HG02798 (cell line): Measurements from ENCODE around the gene C11orf68.

Experiments
- ATAC-seq: cut with Tn5 transposase; IDR thresholded peaks from one replicate; pipeline ENCODE4 v1.9.1; 2021; ENCODE audit warnings: mild to moderate bottlenecking; ENCODE audit not compliant: unreplicated experiment, poor library complexity

The C11orf68 gene

DNA sequence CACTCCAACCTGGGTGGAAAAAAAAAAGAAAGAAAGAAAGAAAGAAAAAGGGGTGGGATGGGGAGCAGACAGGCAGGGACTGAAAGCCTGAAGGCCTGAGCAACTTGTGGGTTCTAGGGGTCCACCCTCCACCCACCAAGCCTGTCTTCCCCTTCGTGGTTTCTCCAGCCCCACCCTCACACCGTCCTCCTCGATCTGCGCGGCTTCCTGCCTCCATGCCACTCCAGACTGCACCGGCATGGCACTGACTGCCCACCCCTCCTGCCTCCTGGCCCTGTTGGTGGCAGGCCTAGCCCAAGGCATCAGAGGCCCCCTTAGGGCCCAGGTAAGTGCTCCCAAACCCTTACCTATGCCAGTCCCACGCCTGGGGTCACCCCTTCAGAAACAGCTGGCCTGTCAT is 39.2 kb downstream of the C11orf68 start, which contains the start of gene CTSW:
CTSW (plus strand) TSS at position 221 of the 400 bp plus-strand sequence; CDS start at position 239, 18 bp downstream.
- ATAC-seq, result no peak

GRCh38 chr11:65873318-65874156 is 45.3 kb downstream of the C11orf68 start:
- peak; percentile 90 for ATAC-seq

DNA sequence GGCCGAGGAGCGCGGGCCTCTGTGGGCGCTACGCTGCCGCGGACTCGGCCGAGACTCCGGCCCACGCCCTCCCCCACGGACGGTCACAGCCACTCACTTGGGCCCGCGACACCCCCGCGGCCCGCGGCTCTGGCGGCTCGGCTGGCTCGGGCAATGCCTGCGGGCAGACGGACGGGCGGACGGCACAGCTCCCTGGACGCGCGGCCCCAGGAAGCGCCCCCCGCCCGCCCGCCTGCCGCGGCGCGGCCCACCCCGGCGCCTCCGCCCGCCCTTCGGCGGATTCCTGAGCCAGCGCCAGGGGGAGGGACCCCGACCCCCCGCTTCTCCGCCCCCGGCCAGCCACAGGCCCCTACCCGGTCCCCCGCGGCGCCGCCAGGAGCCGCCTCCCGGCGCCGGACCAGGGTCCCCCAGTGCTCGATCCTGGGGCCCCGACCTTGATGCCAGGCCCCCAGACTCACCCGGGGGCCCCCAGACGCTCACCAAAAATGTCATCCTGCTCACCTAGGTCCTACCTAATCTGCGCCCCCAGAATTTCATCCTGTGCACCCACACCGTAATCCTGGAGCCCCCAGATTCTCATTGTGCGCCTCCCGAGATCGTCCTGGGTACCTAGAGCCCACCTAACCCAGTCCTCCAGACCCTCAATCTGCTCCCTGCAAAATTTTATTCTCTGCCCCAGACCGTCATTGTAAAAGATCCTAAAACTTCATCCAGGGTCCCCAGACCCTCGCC is 46.1 kb downstream of the C11orf68 start, which contains the start of gene EFEMP2:
EFEMP2 (minus strand) TSS at position 215 of the 732 bp plus-strand sequence. CDS start 446 bp downstream, outside the sequence.
- no peak for ATAC-seq

- ATAC-seq, result no peak
Measured at GRCh38 chr11:65871811-65872548, 46.9 kb downstream of the C11orf68 start.

- ATAC-seq, result no peak
Measured at GRCh38 chr11:65870706-65871681, 47.9 kb downstream of the C11orf68 start.

DNA sequence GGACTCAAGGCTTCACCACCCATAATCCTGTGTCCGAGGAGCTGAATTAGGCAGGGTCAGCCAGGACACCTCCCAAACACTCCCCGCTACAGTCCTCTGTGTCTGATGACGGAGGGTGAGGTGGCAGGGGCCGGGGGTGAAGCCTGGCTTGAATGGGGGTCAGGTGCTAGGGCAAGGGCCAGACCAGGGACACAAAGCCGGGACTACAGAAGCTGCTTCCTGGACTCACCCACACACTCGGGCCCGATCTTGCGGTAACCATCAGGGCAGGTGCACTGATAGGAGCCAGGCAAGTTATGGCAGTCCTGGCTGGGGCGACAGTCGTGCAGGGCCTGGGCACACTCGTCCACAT is 48.6 kb downstream of the C11orf68 start:
- no peak for ATAC-seq

GRCh38 chr11:65869643-65870306 is 49.1 kb downstream of the C11orf68 start:
- ATAC-seq, result no peak

DNA sequence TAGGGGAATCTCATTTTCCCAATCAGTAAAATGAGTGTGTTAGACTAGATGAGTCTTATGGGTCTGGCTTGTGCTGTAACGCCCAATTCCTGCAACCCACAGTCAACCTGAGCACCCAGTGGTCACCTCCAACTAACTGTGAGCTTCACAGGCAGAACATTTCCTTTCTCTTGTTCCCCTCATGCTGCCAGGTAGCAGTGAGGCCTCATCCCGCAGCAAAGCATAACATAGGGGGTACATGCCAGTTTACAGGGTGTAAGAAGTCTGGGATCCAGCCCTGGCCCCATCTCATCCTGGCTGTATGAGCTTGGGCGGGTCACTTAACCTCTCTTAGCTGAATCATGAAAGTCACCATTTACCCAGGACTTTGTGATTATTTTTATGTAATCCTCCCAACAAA is 50.0 kb downstream of the C11orf68 start:
- no peak for ATAC-seq

GRCh38 chr11:65868076-65868667 is 50.7 kb downstream of the C11orf68 start:
- no peak for ATAC-seq

DNA sequence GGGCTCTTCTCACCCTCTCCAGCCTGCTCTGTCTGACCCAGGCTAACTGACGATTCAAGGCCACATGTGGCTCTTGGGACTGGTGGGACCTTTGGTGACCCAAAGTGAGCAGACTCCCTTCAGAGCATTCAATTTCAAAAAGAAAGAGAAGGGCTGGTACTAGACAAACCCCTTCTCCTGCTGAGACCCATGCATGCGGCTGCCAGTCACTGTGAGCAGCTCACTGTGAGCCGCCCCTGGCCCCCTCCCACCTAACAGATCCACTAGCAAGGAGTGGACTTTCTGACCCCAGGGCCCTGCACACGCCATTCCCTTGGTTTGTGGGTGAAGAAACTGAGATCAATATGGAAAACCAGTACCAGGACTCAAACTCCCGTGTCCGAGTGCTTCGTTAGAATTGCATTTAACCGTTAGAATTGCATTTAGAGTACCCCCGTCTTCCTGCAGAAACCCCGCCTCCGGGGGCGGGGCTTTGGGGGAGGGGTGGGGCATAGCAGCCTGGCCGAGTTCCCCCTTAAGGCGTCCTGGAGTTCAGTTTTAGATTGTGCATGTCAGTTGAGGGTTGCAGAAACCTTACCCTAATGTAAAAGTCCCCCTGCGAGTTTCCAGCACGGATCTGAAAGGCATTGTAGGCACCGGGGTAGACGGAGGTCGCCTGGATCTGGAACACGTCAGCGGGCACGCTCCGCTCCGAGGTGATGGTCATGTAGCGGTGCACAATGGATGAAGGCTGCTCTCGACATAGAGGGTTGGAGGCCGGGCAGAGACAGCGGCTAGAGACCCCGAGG is 51.4 kb downstream of the C11orf68 start:
- no peak for ATAC-seq
